ENCODE measurements around the gene SCFD2. TPM values are rescaled to one million over a fixed set of nuclear protein-coding genes. Genes with fewer than 3 reads are reported as not detected.

Gene SCFD2
- total and polyA plus RNA-seq, 2 of the 8 experiments (the other 6 are each of a cell fraction or from before 2014, with no cell fraction given): 6.2 to 10.2 TPM

DNA sequence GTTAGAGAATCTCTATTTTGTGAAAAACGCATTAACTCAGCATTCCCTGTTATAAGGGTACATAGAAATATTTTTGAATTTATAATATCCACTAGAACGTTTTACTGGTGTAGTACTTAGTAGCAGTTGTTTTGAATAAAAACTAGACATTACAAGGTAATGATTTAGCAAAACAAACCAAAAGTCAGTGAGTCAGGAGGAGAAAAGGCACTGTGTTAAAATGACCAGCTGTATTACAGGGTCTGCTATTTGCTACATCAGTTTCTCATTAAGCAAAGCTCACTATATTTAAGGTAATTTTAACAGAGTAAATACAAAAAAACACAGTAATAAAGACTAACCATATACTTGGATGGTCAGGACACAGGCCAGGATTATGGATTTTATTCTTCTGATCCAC is 351.0 kb downstream of the SCFD2 start:
- H3K36me3 ChIP-seq (ENCODE audit: control insufficient read depth in 2 of 4, insufficient read depth in 4 of 4, low read length in 3 of 4): no peaks in the 10 kb centered on the region
- H4K20me1 ChIP-seq (replicated peaks in 1 of 2; ENCODE audit: control insufficient read depth in 1 of 2, insufficient read depth in 2 of 2, low read length in 2 of 2): no peaks in the 10 kb centered on the region
- no peak overlapping the region for H3K4ac ChIP-seq (replicated peaks; ENCODE audit: insufficient read length, low read depth, low read length)
- WGBS, 2 experiments (ENCODE audit: extremely low coverage in 1 of 2, insufficient coverage in 1 of 2, insufficient read length in 1 of 2, insufficient replicate concordance in 2 of 2, low coverage in 1 of 2, low lambda C conversion rate in 2 of 2, missing lambda C conversion rate in 1 of 2): 71% methylated on average over 2 of the region's 2 CpGs; no CpG with 5 or more reads in 1 of the 2 experiments
- no peak overlapping the region for H3K9ac ChIP-seq (replicated peaks in 1 of 4; ENCODE audit: extremely low read depth in 1 of 4, low read depth in 3 of 4, low read length in 3 of 4)
- no peak overlapping the region for H2BK15ac ChIP-seq (ENCODE audit: low read length)
- no peak overlapping the region for H3K56ac ChIP-seq (replicated peaks; ENCODE audit: insufficient read length, low read depth, low read length)
- no peaks in the 10 kb centered on the region for H3K27me3 ChIP-seq (replicated peaks in 1 of 4; ENCODE audit: control insufficient read depth in 3 of 4, extremely low read depth in 1 of 4, insufficient read depth in 3 of 4, low read length in 3 of 4)
- H2BK20ac ChIP-seq (ENCODE audit: low read length): no peak overlapping the region
- no peak overlapping the region for H3K4me2 ChIP-seq (ENCODE audit: insufficient read depth in 1 of 2, low read depth in 2 of 2, low read length in 2 of 2)
- H3K14ac ChIP-seq (ENCODE audit: insufficient read length): no peak overlapping the region
- H3K27ac ChIP-seq (ENCODE audit: low read depth, low read length): no peak overlapping the region
- H3K79me1 ChIP-seq (ENCODE audit: low read depth, low read length): no peaks in the 10 kb centered on the region
- TF ChIP-seq SRF (IDR thresholded peaks at IDR 0.05; ENCODE audit: low read depth, low read length): no peak
- no peak for TF ChIP-seq BCL11A (IDR thresholded peaks at IDR 0.05; ENCODE audit: low read depth in 2 of 2, low read length in 2 of 2)
- TF ChIP-seq CBX5 (IDR thresholded peaks at IDR 0.05; ENCODE audit: low read depth, low read length): no peak
- TF ChIP-seq SP1 (IDR thresholded peaks at IDR 0.05; ENCODE audit: low read depth, low read length): no peak
- no peak for TF ChIP-seq FOSL1 (IDR thresholded peaks at IDR 0.05; ENCODE audit: insufficient read depth, low read depth, low read length)
- no peak for TF ChIP-seq BACH1 (IDR thresholded peaks at IDR 0.05; ENCODE audit: low read length)
- no peak for TF ChIP-seq TCF12 (IDR thresholded peaks at IDR 0.05; ENCODE audit: low read depth, low read length)
- no peak for TF ChIP-seq RAD21 (IDR thresholded peaks at IDR 0.05 in 1 of 2, conservative IDR thresholded peaks at IDR 0.05 in 1 of 2; ENCODE audit: low read depth in 2 of 2, low read length in 2 of 2)
- no peak for TF ChIP-seq SIN3A (conservative IDR thresholded peaks at IDR 0.05 in 1 of 2, IDR thresholded peaks at IDR 0.05 in 1 of 2; ENCODE audit: low read depth in 1 of 2, low read length in 2 of 2)
- no peak for TF ChIP-seq SIX5 (IDR thresholded peaks at IDR 0.05; ENCODE audit: low read depth, low read length)
- no peak for TF ChIP-seq TAF1 (IDR thresholded peaks at IDR 0.05; ENCODE audit: low read depth, low read length)
- TF ChIP-seq MAX (IDR thresholded peaks at IDR 0.05): no peak
- TF ChIP-seq MAFK (IDR thresholded peaks at IDR 0.05; ENCODE audit: low read depth, low read length): no peak
- TF ChIP-seq EZH2 (IDR thresholded peaks at IDR 0.05; ENCODE audit: low read depth, low read length, severe bottlenecking): no peak
- H4K8ac ChIP-seq (ENCODE audit: extremely low read depth, insufficient read depth, low read length): no peak overlapping the region
- H2BK5ac ChIP-seq (ENCODE audit: low read depth, low read length): no peak overlapping the region
- H3K18ac ChIP-seq (ENCODE audit: extremely low read depth, low read length): no peak overlapping the region
- H3K23ac ChIP-seq (ENCODE audit: insufficient read length): no peak overlapping the region
- no peaks in the 10 kb centered on the region for H3K9me3 ChIP-seq (ENCODE audit: insufficient read depth in 2 of 2, low read depth in 1 of 2, low read length in 1 of 2)
- H4K5ac ChIP-seq (ENCODE audit: insufficient read length, low read depth, low read length): no peak overlapping the region
- POLR2A ChIA-PET (ENCODE audit: partially characterized antibody): no interaction called here
- no peaks in the 10 kb centered on the region for H3K79me2 ChIP-seq (ENCODE audit: control insufficient read depth in 1 of 2, insufficient read depth in 2 of 2, low read length in 2 of 2)
- H2AFZ ChIP-seq (ENCODE audit: low read length): no peak overlapping the region
- H2BK120ac ChIP-seq (replicated peaks; ENCODE audit: low read depth, low read length): no peak overlapping the region
- no peak for FAIRE-seq
- H3K4me1 ChIP-seq (replicated peaks in 1 of 4; ENCODE audit: control insufficient read depth in 3 of 4, insufficient read depth in 4 of 4, low read length in 3 of 4): no peaks in the 10 kb centered on the region; a peak in 1 of 7 replicates
- H2AK5ac ChIP-seq (ENCODE audit: low read depth, low read length): no peak overlapping the region
- no peak overlapping the region for H3K4me3 ChIP-seq (ENCODE audit: extremely low read depth in 1 of 4, insufficient read depth in 2 of 4, low read depth in 3 of 4, low read length in 4 of 4)
- no peak overlapping the region for H4K91ac ChIP-seq (replicated peaks; ENCODE audit: insufficient read length, low read length)
- CTCF ChIA-PET (ENCODE audit: partially characterized antibody): interaction anchor here (0.6 to 6.7 kb wide), 22 partner anchors 10 to 1525 kb away, joined by 3 to 51 read pairs (median 5); partner anchors contain the start of gene PDGFRA
- no peak for DNase-seq (ENCODE audit: low read depth in 1 of 2, low spot score in 2 of 2)
- H3K23me2 ChIP-seq (ENCODE audit: low read depth, low read length): no peaks in the 10 kb centered on the region
- H2BK12ac ChIP-seq (ENCODE audit: low read depth, low read length): no peak overlapping the region

Data from H1 (cell line).